Glomerular endothelial cell (primary cell): ENCODE data around the gene MIGA1. TPM values are rescaled to one million over a fixed set of nuclear protein-coding genes. Genes with fewer than 3 reads are reported as not detected.
A peak's percentile ranks its signal among the peaks of the same experiment; 100 is the strongest.
"Not testable (repeated sequence)": the region's sequence is repeated elsewhere in the genome, so short reads cannot be mapped to it uniquely, and the experiment has no call there.

Experiments used
- DNase-seq: peaks from one replicate; pipeline ENCODE4 v3.0.0-alpha.2; 2011; ENCODE audit warnings: low read depth, low spot score; ENCODE audit errors: extremely low read depth
- total RNA-seq: library from RNA; depleted of rRNA; stranded (reverse); fragments of >200 nt; gene quantifications from 2 replicates; pipeline ENCODE4 v1.2.3, GENCODE V29; 2015

Gene MIGA1
- total RNA-seq, 1 donor from 2014 or later, result 14.4 TPM

GRCh38 chr1:77797991-77798390 lies 18.5 kb downstream of the MIGA1 start:
- no peak for DNase-seq

DNA sequence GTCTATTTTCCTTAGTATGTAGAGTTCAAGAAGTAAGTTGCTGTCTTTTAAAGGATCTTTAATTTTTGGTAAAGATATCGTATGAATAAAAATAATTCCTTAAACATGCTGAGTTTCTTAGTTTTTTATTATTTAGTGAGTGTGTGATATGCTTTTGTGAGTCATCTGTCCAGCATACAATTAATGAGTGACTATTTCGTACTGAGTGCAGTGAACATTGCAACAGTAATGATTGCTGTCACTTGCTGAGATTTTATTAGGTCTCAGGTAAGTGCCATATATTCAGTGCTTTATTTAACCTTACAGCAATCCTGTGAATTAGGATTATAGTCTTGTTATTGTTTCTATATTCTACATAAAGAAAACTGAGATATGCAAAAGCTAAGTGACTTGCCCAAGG lies 22.6 kb downstream of the MIGA1 start:
- no peak for DNase-seq

- DNase-seq, result no peak
Measured at GRCh38 chr1:77803371-77803770, 23.9 kb downstream of the MIGA1 start.

- not testable (repeated sequence) for DNase-seq
Measured at GRCh38 chr1:77809787-77810462, 30.5 kb downstream of the MIGA1 start.

DNA sequence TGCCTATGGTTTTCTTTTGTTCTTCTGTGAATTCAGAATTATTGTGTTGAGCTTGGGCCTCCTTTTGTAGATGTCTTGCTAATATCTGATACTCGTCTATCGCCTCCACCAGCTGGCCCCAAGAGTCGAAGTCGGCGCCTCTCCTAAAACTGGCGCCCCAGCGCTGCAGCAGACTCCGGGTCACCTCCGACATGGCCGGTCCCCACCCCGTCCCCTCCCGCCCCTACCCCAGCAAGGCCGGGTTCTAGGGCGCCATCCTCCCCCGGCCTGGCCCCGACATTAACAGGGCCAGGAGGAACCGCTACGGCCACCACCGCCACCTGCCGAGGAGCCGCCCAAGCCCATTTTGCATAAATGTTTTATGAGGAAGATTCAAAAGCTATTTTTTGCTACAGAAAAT lies 32.1 kb downstream of the MIGA1 start:
- not testable (repeated sequence) for DNase-seq

DNA sequence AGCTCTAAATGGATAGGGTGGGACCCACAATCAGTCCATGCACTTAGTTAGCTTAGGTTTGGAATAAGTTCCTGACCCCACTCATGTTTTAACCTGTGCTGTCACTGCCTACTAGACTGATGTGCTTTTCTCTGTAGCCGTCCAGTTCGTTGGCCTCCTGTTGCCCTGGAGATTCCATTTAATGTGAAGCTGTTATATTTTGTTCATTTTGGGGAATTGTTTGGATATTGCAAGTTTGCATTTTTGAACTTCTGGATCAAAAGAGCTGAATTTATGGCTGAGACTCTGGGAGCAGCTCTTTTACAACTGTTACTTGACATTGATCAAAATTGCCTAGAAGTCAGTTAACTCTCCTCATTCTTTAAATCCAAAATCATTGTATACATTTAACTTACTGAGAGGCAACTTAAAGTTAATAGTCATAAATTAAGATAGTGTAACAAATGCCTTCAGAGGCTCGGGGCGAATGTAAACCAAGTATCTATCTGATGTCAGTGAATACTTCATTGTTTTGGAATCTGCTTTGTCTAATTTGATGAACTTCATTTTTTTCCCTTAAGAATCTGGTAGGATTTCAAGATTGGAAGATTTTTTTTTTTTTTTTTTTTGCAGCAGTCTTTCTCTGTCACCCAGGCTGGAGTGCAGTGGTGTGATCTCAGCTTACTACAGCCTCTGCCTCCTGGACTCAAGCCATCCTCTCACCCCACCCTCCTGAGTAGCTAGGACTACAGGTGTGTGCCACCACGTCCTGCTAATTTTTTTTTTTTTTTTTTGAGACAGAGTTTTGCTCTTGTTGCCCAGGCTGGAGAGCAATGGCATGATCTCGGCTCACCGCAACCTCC lies 38.1 kb downstream of the MIGA1 start:
- no peak for DNase-seq

- no peak for DNase-seq
Measured at GRCh38 chr1:77820121-77820520, 40.7 kb downstream of the MIGA1 start.

DNA sequence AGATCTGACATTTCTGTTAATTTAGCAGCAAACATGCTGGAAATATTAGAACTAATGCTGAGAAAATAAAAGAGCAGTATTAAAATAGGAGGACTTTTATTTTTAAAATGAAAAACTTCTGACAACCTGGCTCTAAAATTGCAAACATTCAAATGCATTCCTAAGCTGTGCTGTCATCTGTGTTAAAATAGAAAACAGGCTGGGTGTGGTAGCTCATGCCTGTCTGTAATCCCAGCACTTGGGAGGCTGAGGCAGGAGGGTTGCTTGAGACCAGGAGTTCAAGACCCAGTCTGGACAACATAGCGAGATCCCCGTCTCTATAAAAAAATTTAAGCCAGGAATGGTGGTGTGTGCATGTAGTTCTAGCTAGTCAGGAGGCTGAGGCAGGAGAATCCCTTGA lies 44.6 kb downstream of the MIGA1 start:
- no peak for DNase-seq

- no peak for DNase-seq
Measured at GRCh38 chr1:77824694-77825093, 45.2 kb downstream of the MIGA1 start.

DNA sequence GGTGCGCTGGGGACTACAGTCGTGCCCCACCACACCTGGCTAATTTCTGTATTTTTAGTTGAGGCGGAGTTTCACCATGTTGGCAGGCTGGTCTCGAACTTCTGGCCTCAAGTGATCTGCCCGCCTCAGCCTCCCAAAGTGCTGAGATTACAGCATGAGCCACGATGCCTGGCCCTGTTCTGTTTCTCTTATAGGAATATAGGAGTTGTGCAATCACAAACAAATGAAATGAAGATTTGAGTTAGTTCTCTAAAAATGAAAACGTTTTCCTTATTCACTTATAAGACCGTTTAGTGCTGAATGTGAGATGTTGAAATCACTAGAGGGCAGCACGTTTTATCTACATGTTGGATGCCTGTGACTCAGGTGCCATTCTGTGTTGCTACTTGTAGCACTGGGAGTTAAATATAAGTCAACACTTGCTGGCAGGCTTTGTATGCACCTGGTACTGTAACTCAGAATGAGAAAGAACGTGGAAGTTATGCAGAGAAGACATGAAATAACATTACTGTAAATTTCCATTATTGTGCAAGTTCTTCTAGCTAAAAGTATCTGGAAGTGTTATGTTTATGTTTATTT lies 45.8 kb downstream of the MIGA1 start:
- DNase-seq, result peak; percentile 37

DNA sequence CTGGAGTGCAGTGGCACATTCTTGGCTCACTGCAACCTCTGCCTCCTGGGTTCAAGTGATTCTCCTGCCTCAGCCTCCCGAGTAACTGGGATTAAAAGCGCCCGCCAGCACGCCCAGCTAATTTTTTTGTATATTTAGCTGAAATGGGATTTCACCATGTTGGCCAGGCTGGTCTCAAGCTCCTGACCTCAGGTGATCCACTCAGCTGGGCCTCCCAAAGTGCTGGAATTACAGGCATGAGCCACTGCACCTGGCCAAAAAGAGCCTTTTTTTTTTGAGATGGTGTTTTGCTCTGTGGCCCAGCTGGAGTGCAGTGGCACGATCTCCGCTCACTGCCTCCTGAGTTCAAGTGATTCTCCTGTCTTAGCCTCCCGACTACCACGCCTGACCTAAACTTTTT lies 47.4 kb downstream of the MIGA1 start:
- not testable (repeated sequence) for DNase-seq

DNA sequence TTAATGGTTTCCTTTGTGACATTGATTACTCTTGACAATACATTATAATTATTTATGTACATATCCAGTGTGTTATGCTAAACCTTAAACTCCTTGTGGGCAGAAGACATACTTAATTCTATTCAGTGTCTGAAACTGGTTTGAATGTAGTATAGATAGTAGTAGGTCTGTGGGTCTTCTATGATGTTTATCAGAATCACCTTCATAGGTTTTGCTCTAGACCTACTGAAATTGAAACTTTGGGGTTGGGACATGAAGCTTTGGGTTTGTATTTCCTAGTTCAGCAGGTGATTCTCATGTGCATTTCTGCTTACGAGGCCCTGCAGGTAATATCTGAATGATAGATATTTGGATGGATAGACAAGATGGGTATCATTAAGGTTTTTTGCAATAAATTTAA lies 48.6 kb downstream of the MIGA1 start:
- no peak for DNase-seq

GRCh38 chr1:77829851-77830250 lies 50.4 kb downstream of the MIGA1 start:
- DNase-seq, result no peak

GRCh38 chr1:77830946-77831345 lies 51.5 kb downstream of the MIGA1 start:
- no peak for DNase-seq

- no peak for DNase-seq
Measured at GRCh38 chr1:77831566-77831965, 52.1 kb downstream of the MIGA1 start.

DNA sequence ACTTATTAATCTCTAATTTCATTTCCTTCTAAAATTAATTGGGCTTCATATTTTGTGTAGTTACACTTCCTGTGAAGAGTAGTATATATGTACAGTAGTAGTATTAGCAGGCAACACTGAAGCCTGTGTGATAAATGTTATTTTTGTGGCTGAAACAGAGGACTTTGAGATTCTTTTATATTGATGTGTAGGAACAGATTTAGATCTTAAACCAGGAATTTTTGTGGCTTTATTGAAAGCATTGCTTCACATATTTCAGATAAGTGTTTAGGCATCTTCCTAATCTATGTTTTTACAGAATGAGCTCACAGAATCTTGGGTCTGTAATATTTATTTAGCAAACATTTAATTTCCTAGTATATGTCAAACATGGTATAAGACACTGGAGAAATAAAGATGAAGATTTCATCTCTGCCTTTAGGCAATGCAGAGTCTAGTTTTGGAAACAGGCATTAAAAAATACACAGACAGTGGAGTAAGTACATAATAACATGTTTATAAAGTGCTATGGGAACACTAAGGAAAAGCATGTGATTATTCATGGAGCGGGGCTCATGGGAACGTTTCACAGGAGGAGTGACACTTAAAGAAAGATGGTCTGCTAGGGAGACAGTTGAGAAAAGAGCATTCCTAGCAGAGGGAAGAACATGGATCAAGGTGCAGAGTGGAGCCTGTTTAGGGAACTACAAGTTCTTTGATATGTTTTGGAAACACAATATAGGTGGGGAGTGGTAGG lies 52.7 kb downstream of the MIGA1 start:
- no peak for DNase-seq

DNA sequence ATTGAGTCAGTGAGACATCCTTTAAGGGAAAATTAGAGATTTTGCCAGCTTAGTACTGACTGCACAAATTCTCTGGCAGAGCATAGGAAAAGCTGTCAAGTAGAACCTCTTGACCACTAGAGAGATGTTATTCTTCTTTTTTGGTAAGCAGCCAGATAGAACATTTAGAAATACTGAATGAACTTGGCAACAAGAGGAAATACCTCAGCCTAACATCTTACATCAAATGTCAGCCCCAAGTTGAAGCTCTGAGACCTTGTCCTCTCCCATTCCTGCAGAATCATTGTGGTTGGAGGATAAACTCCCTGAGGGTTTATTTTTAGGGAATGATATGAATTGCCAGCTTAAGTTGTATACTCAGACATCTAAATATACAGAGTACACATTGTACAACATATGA lies 53.5 kb downstream of the MIGA1 start:
- DNase-seq, result peak; percentile 37

- DNase-seq, result no peak
Measured at GRCh38 chr1:77833521-77834100, 54.2 kb downstream of the MIGA1 start.

GRCh38 chr1:77834771-77835334 lies 55.4 kb downstream of the MIGA1 start:
- DNase-seq, result no peak

DNA sequence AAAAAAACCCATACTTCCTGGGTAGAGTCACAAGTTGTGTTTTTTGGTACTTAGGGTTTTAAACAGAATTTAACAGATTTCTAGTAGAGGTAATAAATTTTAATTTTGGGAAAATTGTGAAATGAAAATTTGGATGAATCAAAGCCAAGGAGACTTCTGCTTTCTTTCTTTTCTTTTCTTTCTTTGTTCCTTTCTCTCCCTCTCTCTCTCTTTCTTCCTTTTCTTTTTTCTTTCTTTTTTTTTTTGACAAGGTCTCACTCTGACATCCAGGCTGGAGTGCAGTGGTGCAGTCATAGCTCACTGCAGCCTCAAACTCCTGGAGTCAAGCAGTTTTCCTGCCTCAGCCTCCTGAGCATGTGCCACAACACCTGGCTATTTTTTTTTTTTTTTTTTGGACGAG lies 62.1 kb downstream of the MIGA1 start:
- no peak for DNase-seq

DNA sequence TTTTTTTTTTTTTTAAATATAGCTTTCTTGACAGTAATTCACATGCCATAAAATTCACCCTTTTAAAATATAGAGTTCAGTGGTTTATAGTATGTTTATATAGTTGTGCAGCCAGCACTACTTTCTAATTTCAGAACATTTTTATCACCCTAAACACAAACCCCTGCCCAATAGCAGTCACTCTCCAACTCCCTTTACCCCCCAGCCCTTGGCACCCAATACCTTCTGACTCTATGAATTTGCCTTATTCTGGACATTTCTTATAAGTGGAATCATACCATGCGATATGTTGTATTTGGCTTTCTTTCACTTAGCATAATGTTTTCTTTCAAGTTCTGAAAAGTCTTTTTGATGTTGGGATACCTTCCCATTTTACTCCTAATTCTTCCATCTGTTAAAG lies 66.5 kb downstream of the MIGA1 start:
- no peak for DNase-seq
